Measurements from ENCODE around the gene RGL3.
"Not testable (repeated sequence)": the region's sequence is repeated elsewhere in the genome, so short reads cannot be mapped to it uniquely, and the experiment has no call there.

Gene RGL3

DNA sequence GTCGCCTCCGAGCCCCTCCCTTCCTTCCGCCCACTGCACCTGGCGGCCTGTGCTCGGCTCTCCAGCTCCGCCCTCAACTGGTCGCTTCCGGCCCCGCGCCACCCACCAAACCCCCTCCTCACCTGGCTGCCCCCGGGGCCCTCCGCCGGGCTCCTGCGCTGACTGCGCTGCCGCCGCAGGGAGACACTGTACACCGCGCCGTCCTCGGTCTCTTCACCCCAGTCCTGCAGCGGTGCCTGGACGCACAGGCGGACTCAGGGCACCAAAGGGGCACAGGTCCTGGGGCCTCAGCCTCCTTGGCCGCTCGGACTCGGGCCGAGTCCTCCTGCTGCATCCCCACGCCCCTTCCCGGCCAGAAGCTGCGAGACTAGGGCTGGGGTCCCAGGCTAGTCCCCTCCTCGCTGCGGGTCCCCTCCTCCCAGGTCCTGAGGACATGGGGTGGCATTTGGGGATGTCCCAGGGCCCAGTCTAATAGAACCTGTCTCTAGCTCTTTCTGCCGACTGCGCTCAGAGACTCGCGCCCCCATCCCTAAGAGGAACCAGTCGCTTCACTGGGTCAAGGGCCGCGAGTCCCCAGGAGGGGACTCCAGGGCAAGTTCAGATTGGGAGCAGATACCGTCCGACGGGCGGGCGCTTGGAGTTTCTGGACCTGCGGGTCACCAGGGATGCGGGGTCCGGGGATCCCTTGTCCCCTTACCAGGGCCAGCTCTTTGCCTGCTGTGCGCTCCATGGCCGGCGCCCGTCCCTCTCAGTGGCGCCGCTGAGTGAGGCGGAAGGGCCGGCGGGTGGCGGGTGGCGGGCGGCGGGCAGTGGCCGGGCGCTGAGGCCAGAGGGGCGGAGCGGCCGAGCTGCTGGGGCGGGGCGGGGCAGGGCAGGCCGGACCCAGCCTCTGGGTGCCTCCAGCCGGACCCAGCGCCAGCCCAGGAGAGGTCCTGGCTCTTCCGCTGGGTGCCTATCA is at the start of gene RGL3:
Gene RGL3 (minus strand): TSS at position 766 of the 958 bp plus-strand sequence. CDS start 36 bp downstream, at position 730.
- DNase-seq (ENCODE audit: low read depth): no peak

- not testable (repeated sequence) for DNase-seq (ENCODE audit: low read depth)
Observed at GRCh38 chr19:11468266-11468845, 49.2 kb upstream of the RGL3 start.

DNA sequence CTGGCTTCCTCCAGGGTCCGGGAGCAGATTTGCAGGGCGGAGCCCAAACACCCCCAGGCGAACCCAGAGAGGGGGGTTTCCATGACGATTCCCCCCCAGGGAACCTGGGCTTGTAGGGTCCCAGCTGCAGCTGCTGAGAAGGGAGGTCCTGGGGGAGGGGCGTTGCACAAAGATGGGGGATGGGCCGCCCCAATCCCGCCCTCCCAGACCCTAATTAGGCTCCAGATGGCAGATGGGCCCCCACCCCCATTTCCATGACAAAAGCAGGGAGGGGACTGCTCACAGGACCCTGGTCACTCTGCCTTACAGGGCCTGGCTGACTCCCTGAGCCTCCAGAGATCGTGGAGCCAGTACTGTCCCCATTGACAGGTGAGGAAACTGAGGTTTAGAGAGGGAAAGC is 46.5 kb upstream of the RGL3 start:
- no peak for DNase-seq (ENCODE audit: low read depth)

GRCh38 chr19:11464333-11465265 is 45.5 kb upstream of the RGL3 start:
- DNase-seq (ENCODE audit: low read depth): no peak

DNA sequence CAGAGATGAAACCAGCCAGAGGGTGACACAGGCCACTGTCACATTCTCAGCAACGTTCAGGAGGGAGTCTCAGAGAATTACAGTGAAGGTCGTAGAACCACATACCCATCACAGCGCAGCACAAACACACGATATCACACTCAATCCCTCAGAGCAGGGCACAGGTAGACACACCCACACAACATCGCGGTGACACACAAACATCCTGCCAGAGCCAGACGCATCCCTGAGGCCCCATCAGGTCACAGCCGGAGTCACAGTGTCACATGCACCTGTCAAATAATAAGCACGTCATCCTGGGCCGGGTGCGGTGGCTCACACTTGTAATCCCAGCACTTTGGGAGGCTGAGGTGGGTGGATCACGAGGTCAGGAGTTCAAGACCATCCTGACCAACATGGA is 44.3 kb upstream of the RGL3 start:
- no peak for DNase-seq (ENCODE audit: low read depth)

DNA sequence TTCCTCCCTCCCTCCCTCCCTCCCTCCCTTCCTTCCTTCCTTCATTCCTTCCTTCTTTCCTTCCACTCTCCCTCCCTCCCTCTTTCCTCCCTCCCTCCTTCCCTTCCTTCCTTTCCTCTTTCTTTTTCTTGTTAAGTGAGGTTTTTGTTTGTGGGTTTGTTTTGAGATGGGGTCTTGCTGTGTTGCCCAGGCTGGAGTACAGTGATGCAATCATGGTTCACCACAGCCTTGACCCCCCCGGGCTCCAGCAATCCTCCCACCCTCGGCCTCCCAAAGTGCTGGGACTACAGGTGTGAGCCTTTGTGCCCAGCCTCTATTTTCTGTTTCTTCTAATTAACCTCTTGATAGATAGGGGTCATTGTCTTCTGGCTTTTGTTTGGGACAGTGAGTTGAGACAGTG is 42.3 kb upstream of the RGL3 start:
- DNase-seq (ENCODE audit: low read depth): no peak

GRCh38 chr19:11460207-11460606 is 41.1 kb upstream of the RGL3 start:
- DNase-seq (ENCODE audit: low read depth): no peak

- not testable (repeated sequence) for DNase-seq (ENCODE audit: low read depth)
Observed at GRCh38 chr19:11458912-11459311, 39.8 kb upstream of the RGL3 start.

DNA sequence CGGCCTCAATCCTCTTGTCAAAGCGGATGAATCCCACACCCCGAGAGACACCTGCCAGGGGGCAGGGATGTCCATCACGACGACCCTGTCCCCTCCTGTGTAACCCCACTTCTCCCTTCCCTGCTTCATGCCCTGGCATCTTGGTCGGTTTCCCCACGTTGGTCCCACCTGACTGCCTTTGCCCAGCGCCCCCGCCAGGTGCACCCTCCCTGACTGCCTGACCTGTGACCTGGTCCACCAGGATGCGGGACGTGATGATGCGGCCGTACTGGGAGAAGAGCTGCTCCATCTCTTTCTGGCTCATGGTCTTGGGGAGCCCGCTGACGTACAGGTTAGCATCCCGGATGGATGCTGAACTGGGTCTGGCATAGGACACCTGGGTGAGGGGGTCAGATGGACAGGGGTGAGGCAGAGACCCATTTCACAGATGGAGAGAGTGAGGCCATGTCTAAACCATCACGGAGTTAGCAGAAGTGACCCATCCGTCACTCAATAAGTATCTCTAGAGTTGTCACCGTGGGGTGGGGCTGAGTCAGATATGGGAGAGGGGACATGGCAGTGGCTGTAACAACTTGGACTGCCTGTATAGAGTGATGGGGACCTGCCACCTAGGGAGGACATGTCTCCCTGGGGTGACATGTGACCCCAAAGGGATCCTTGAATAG is 39.3 kb upstream of the RGL3 start:
- DNase-seq (ENCODE audit: low read depth): no peak

- no peak for DNase-seq (ENCODE audit: low read depth)
Observed at GRCh38 chr19:11457831-11458230, 38.7 kb upstream of the RGL3 start.

- DNase-seq (ENCODE audit: low read depth): no peak
Observed at GRCh38 chr19:11457115-11457514, 38.0 kb upstream of the RGL3 start.

- no peak for DNase-seq (ENCODE audit: low read depth)
Observed at GRCh38 chr19:11456659-11457058, 37.5 kb upstream of the RGL3 start.

GRCh38 chr19:11455233-11455554 is 36.1 kb upstream of the RGL3 start:
- not testable (repeated sequence) for DNase-seq (ENCODE audit: low read depth)

- DNase-seq (ENCODE audit: low read depth): no peak
Observed at GRCh38 chr19:11453468-11454341, 34.6 kb upstream of the RGL3 start.

DNA sequence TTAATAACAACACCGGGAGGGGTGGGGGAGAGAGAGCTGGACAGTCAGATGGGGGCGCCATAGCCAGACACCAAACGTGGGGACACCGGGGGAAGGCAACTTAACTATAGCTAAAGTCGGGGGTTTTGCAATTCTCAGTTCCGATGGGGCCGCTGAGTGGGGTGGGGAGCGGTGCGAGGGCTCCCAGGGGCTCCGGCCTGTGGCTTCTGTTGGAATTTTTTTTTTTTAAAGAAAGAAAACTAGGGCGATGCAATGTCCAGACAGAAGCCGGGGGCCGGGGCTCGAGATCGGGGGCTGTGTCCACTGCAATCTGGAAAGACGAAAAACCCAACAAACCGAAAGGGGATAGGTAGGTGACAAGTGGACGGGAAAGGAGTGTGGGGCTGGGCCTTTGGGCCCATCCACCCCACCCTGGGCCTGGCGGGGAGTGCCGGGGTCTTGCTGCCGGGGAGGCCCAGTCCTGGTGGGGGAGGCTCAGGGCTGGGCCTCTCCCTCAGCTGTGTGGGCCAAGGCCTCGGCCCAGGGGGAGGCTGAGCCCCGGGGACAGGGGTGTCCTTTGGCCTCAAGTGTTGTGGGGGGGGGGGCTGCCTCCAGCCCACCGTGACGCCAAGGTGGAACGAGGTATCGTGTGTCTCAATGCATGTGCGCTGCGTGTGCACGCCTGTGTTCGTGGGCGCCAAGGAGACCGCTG is 33.7 kb upstream of the RGL3 start:
- no peak for DNase-seq (ENCODE audit: low read depth)

GRCh38 chr19:11451871-11452619 is 32.9 kb upstream of the RGL3 start:
- DNase-seq (ENCODE audit: low read depth): no peak

- DNase-seq (ENCODE audit: low read depth): no peak
Observed at GRCh38 chr19:11451327-11451870, 32.3 kb upstream of the RGL3 start.

GRCh38 chr19:11450570-11451326 is 31.6 kb upstream of the RGL3 start:
- DNase-seq (ENCODE audit: low read depth): no peak
